Hippocampal formation (tissue), 2 donors: Measurements from ENCODE around the gene TIFAB.
"Not testable (repeated sequence)": the region's sequence is repeated elsewhere in the genome, so short reads cannot be mapped to it uniquely, and the experiment has no call there.

Source experiments
- DNase-seq, 2 donors: peaks; one replicate each; lab custom pipeline; 2025; lab: John Stamatoyannopoulos, UW

TIFAB gene

GRCh38 chr5:135452321-135453030 lies at the start of gene TIFAB:
Gene TIFAB (minus strand): TSS chr5:135452351. CDS start chr5:135449939, 2,412 bp downstream.
- DNase-seq: no peak

GRCh38 chr5:135498637-135498995 lies 46.5 kb upstream of the TIFAB start:
- DNase-seq: no peak

DNA sequence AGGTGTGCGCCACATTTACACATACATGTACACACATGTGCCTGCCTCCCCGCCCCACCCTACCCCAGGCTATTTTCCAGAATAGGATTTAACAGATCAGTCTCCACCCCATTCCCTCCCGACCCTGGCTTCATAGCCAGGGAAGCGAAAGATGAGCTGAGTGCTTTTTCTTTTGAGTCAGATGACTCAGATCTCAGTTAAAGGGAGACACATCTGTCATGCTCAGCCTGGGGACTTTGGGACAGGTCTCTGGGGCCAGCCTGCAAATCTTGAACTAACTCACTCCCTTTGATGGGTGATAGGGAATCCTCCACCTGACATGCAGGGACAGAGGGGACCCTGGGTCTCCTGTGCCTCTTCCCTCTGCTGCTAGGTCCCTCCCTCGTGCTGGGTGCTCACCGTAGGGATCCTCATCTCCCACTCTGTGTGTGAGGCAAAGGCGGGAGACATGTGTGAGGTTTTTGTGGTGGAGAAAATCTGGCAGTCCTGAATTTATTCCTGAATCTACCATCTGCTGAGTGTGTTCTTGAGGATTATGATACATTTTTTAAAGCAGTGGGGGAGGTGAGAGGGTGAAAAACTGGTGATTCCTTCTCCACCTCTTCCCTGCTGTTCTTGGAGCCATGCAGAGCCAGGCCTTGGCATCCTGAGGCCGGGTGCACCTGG lies 46.0 kb upstream of the TIFAB start:
- peak in 1 of 2 donors; percentile 33 for DNase-seq

DNA sequence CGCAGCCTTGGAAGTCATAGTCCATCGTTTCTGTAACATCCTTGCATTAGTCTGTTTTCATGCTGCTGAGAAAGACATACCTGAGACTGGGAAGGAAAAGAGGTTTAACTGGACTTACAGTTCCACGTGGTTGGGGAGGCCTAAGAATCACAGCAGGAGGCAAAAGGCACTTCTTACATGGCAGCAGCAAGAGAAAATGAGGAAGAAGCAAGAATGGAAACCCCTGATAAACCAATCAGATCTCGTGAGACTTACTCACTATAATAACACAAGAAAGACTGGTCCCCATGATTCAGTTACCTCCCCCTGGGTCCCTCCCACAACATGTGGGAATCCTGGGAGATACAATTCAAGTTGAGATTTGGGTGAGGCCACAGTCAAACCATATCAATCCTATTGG lies 43.4 kb upstream of the TIFAB start:
- not testable (repeated sequence) for DNase-seq

- DNase-seq: no peak
Observed at GRCh38 chr5:135494196-135494595, 42.0 kb upstream of the TIFAB start.

DNA sequence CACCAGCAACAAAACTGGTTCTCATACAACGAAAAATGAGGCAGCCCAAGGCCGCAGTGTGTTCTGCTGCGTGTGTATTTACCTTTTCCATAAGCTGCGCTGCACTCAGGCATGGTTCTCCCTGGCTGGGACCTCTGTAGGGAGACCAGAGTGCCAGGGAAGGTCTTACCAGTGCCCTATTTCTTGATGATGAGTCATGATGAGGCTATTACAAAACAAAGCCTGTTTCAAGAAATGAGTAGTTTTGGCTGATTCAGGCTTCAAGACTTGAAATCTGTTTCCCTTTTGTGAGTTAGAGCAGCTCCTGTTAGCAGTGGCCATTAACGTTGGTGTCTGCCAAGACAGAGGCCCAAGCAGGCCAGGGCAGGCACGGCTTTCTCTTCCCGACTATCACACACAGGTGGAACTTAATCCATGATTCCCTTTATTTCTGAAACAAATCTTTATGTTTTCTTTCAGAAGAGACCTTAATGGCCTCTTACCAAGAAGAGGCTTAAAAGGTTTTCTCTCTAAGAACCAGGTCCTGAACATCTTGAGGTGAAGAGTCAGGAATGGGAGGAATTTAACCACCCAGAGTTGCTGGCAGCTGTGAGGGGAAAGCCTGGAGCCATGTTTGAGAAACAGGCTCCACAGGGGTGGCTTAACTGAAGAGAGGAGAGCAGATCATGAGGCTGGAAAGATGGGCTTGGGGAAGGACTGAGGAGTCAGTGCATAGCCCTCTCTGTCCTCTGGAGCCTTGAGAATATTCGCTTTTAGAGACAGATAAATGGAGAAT lies 41.4 kb upstream of the TIFAB start:
- no peak for DNase-seq

- DNase-seq: no peak
Observed at GRCh38 chr5:135492319-135492626, 40.1 kb upstream of the TIFAB start.

GRCh38 chr5:135491552-135492318 lies 39.6 kb upstream of the TIFAB start:
- DNase-seq: no peak

DNA sequence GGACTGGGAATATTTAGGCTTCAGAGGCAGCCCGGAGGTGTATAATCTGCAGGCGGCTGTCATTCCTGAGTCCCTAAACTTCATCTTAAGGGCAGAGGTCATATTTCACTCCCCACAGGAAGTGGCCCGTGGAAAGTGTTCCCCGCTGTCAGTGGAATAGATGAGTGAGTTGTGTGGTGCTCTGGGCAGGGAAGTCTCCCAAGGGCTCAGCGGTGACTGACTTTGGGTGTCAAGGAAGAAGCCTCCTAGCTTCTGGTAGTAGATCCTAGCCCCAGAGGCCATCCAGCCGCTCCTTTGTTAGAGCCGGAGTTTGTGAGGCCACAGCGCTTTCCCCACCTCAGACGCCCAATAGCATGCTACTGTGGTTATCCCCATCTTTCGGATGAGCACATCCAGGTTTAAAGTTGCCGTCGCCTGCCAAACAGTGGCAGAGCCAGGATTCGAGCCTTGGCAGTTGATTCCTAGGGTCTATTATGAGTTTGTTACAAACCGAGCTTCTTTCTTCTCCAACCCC lies 38.9 kb upstream of the TIFAB start:
- DNase-seq: no peak

DNA sequence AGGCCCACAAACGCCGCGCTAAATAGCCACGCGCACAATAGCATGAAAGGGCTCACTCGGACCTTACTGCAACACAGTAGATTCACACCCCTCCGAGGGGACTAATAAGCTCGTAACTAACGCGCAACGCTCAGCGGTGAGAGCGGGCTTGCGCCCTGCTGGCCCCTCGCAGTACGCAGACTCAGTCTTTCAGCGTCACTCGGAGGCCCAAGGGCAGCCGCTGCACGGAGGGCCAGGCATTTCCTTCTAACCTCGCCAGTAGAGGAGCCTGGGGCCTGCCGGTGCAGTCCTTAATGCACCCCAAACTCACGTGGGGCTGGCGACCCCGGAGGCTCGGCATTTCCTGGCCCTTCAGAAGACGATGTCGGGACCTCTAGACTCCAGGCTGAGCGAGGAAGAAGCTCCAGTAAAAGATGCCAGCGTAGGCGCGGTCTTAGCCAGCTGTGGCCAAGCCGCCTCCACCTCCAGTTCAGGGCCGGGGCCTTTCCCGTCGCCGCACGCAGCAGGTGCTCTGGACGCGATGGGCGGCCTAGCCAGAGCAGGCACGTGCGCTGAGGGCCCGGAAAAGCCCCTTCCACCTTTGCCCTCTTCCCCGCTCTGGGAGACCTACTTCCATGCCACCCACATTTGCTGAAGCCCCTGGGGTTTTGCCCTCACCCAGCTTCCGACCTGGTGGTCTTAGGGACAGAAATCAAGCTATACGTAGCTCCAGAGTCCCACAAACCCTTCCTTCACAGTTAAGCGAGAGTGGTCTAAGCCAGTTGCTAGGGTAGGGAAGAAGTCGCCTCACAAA lies 38.3 kb upstream of the TIFAB start:
- no peak for DNase-seq

GRCh38 chr5:135489466-135490244 lies 37.5 kb upstream of the TIFAB start:
- DNase-seq: no peak

DNA sequence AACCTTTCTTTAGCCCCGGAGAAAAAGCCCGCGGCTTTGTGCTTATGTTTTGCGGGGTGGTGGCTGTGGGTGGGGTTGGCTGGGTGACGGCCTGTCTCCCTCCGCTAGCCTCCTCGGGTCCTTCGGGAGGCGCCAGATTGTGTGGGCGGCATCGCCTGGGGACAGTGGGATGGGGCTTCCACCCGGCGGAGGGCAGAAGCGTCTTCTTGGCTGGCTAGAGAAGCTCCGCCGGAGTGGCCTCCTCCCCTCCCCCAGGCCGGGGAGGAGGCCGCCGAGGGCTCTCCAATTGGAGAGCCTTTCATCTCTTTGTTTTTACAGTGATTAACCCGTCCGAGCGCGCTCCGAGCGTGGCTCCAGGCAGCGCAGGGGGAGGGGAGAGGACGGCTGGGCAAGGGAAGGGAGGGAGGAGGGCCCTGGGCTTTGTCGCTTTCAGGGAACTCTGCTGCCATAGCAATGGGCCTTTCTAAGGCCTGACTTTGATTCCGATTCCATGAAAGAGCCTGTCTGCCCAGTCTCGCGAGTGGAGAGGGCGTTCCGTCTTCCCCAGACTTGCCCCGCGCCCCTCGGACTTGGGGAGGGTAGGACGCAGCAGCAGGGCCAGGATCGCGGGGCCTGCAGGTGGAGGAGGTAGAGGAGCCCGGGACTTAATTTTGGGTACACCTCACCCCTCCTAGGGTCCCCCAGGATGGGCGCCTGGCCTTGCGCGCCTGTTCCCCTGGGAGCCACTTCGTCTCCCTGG lies 36.7 kb upstream of the TIFAB start:
- peak; percentile 31 to 33 for DNase-seq

DNA sequence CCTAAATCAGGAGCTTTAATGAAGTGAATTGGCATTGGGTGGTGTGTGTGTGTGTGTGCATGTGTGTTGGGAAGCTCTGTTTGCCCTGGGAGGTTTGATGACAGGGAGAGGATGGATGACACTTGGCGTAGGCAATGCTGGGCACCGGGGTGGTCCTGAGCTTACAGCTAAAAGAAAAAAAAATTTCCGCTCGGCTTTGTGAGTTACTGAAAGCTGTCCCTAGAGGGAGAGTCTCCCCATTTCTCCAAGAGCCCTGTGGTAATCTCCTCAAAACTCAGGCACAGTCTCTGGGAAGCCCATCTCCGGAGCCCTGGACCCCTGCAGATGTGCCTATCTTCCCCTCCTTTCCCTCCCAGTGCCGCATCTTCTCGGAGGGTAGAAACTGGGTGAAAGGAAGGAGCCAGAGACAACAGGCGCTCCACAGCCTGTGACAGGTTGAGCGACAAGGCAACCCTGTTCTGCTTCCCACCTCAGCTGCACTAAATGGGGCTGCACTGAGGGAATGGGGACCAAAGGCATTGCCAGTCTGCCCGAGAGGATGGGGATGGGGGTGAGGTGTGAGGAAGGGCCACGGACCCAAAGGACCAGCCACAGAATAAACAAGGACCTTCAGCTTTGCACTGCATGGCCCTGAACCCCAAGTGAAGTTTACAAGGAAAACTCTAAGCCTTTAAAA lies 35.8 kb upstream of the TIFAB start:
- DNase-seq: no peak

DNA sequence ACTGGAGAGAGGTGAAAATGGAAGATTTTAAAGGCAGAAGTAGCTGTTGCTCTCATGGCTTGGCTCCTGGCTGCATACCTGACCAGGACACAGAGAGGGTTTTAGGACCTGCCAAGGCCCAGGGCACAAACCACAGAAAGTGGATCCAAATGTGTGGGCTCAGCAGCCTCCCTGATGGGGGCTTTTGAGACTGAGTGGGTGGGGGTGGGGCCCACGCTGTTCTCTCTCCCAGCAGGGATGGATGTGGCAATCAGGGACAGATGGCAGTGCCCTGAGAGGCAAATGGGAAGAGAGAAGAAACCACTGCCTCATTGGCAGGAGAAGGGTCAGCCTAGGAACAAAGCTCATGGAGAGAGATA lies 34.9 kb upstream of the TIFAB start:
- no peak for DNase-seq

GRCh38 chr5:135486131-135487036 lies 34.2 kb upstream of the TIFAB start:
- DNase-seq: no peak

GRCh38 chr5:135484674-135485086 lies 32.5 kb upstream of the TIFAB start:
- no peak for DNase-seq

DNA sequence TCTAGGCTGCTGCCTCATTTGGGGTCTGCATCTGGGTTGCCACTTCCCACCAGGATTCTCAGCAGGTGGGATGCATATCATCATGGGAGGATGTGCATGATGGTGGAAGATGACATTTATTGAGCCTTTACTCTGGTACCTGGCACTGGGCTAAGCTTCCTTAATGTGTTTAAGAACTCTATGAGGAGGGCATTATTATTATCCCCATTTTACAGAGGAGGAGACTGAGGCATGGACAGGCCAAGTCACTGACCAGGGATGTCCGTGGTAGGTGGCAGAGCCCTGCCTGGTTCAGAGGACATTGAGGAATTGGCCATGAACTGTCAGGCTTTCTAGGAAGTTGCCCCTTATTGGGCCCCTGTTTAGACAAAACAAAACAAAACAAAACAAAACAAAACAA lies 31.1 kb upstream of the TIFAB start:
- no peak for DNase-seq

GRCh38 chr5:135482381-135482933 lies 30.3 kb upstream of the TIFAB start:
- DNase-seq: no peak
